ENCODE data around the gene ADAMTS7.
"Not testable (repeated sequence)": the region's sequence is repeated elsewhere in the genome, so short reads cannot be mapped to it uniquely, and the experiment has no call there.

ADAMTS7 gene

DNA sequence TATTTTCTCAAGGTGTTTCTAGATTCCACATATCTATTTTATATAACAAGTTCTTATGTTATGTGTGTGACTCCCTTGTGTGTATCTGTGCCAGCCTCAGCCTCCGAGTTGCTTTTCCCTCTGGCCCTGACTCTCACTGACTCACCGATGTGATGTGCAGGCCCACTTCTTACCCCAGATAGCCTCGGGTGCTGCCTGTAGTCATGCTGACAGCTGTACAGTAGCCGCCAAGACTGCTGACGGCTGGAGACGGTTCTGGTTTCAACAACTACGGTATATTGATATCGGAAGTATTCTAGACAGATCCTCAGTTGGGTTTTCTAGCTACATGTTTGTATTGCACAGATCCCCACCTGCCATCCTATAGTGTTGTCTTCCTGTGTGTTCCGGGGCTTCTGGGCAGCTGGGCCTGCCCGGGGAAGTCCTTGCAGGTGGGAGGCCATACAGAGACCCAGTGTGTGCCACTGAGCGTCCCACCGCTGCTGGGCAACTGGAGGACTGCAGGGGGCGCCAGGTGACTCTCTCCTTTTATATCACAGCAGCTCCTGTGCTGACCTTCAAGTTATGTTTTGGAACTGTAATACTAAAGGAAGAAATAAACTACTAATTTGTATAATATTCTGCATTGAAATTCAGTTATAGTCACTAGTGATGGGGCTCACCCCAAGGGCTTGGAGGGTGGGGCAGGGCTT lies 55.2 kb downstream of the ADAMTS7 start:
- not testable (repeated sequence) for DNase-seq (ENCODE audit: low read depth in 1 of 2, low spot score in 1 of 2)

DNA sequence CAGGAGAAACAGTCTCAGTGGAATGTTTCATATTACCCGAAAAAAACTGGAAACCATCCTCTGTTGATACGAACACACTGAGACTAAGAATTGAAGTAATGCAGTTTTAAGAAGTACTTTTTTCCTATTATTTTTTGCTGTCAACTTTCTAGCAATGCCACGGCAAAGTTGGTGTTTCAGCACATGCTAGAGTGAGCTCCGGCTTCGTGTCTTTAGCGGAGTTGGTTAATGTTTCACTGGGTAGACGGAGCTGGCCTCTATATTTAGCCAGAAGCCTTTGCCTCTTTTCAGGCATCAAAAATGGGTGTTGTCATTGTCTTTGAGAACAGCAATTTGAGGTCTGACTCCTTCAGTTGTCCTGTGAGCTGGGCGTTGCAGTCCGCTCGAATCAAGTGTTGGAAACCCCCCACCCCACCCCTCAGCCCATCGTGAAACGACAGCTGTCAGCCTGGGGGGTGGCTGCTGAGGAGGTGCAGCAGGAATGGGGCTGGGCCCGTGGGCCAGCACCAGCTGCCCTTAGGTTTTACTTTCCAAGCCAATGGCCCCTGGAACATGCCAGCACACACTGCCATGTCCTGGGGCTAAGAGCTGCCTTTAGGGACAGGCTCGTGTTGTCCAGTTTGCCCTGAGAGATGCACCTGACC lies 56.5 kb downstream of the ADAMTS7 start:
- not testable (repeated sequence) for DNase-seq (ENCODE audit: low read depth in 1 of 2, low spot score in 1 of 2)

DNA sequence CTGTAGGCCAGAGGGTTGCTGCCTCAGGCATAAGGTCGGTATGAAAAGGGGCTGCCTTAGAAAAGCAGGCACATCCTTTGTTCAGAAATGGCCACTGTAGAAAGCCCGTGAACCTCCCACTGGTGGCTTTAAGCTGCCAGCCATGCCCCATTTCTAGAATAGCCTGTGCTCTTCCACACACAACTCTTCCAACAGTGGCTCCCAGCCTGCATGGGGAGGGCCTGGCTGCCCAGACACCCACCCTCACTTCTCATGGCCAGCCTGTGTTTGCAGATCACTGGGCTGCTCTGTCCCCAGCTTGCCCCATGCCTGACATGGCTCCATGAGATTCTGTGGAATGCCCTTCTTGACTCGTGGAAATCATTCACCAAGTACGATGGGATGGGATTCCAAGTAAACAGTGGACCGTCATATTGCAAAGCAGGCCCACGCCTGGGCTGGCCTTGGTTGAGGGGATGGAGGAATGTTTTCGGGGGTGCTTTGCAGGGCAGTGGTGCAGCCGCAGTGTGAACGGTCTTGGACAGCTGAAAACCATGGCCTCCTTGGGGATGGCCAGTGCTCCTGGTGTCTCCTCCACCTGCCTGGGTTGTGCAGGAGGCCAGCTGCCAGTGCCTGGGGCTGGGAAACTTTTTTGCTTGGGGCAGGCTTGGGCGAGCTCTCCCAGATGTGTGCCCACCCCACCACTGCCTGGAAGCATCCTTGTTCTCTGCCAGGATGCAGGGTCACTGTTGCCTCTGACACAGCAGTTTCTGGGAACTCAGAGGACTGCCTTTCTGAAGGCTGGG lies 57.3 kb downstream of the ADAMTS7 start:
- DNase-seq (ENCODE audit: low read depth in 1 of 2, low spot score in 1 of 2) = not testable (repeated sequence)

DNA sequence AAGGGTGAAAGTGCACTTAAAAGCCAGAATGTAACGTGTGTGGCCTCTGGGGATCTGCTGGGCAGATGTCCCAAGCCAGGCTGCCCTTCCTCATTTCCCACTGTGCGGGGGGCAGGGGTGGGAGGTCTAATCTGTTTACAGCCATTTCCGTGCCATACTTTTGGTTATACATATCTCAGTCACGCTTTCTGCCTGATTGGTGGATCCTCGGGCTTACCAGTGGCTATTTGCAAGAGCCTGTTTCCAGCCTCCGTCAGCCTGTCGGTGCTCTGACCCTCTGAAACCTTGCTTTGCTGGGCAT lies 58.0 kb downstream of the ADAMTS7 start:
- DNase-seq (ENCODE audit: low read depth in 1 of 2, low spot score in 1 of 2) = not testable (repeated sequence)

DNA sequence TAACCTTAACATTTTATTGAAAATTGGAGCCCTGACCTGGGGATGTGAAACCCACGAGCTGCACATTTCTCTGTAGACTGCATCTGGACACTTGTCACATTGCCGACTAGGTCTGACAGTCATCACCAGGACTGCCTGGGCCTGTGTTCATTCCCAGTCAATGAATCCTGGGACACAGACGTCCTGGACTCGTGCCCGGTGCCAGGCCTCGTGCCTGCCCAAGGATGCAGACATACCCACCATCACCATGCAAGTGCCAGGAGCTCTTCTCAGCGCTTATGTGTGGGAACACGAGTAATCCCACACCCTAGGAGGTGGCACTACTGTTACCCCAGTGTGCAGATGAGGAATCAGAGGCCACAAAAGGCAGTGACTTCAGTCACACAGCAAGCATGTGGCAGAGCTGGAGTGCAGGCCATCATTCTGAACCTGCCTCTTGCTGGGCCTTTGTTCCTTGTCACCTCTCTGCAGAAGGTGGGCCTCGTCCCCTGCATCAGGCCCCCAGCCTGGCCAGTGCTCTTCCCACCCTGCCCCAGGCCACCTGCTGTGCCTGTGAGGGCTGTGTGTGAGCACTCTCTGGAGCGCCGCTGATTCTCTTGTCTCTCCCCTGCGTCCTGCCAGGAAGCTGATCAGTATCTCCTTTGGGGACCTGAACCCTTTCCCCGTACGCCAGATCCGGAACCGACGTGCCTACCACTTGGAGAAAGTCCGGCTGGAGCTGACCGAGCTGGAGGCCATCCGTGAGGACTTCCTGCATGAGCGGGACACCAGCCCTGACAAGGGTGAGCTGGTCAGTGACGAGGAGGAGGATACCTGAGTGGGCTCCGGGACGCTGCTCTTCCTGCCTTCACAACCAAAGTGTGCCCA lies 58.5 kb downstream of the ADAMTS7 start:
- no peak for DNase-seq (ENCODE audit: low read depth in 1 of 2, low spot score in 1 of 2)

DNA sequence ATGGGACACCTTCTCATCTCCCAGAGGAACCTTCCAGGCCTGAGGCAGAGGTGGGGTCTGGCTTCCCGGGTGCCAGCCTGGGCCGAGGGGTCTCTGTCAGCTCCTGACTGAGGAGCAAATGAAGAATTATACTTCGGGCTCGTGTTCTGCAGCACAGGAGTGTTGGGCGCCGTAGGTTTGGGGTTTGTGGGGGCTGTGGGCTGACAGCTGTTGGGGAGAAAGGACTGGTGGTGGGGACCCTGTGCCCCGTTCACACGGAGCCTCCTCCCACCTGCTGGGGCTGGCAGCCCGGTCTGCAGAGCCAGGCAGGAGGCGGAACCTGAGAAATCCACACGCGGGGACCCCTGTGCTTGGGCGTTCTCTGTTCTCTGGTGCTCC lies 59.7 kb downstream of the ADAMTS7 start:
- DNase-seq (ENCODE audit: low read depth in 1 of 2, low spot score in 1 of 2) = no peak

DNA sequence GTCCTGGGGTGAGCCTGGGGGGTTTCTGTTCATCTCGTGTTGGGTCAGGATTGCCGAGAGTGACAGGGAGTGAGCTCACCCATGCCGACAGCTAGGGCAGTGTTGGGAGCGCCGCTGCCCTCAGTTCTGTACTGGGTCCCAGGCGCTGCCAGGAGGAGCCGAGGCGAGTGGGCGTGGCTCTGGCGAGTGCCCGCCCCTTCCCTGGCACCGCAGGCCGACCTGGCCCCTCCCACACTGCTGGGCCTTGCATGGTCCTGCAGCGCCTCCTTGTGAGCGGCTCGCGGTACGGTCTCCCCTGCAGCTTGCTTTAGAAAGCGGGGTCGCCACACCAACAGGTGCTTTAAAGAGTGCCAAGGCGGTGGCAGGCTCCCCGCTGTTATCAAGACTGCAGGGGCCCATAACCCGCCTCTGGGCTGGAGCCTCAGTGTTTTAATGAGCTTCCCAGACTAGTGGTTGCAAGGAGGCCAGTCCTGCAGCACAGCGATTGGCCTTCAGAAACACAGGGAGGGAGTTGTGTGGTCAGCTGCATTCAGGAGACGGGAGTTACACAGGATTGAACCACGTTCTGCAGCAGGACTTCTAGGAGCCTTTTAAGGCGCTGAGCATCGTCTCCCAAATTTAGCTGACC lies 60.2 kb downstream of the ADAMTS7 start:
- peak; percentile 82 to 87 for DNase-seq (ENCODE audit: low read depth in 1 of 2, low spot score in 1 of 2)

DNA sequence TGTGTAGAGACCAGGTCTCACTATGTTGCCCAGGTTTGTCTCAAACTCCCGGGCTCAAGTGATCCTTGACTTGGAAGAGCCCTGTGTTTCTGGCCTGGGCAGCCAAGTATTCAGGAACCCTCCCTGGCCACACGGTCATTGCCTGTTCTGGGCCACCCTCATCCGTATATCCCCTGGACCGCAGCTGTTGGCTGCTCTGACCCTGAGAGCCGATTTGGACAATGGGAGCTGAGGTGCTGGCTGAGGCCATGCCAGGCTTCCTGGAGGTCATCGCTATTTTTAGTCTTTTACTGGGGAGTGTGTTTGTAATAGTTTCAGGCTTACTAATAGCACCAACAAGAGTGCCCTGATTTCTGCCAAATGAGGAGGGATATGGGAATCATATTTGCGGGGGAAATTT lies 60.7 kb downstream of the ADAMTS7 start:
- no peak for DNase-seq (ENCODE audit: low read depth in 1 of 2, low spot score in 1 of 2)

DNA sequence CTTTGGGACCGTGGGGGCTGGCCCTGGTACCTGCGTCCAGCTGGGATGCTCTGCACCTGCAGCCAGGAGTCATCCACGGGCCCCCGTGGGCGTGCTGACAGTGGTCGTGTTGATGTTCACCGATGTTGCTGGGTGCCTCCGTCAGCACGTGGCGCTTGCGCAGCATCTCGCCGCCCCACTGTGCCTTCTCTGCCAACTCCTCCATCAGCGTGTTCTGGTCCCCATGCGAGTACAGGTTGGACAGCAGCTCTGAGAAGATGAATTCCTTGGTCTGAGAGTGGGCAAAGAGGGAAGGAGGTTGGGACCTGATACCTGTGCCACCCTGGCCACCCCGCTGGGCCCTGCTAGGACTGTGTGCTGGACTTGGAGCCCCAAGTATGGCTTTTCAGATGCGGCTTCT lies 61.4 kb downstream of the ADAMTS7 start:
- DNase-seq (ENCODE audit: low read depth in 1 of 2, low spot score in 1 of 2) = no peak

DNA sequence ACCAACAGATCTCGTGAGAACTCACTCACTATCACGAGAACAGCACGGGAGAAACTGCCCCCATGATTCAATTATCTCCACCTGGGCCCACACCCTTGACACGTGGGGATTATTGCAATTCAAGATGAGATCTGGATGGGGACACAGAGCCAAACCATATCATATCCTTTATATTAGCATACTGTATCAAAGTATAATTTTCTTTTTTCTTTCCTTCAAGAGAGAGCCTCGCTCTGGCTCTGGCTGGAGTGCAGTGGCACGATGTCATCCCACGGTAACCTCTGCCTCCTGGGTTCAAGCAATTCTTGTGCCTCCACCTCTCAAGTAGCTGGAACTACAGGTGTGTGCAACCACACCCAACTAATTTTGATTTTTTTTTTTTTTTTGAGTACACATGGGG lies 63.4 kb downstream of the ADAMTS7 start:
- DNase-seq (ENCODE audit: low read depth in 1 of 2, low spot score in 1 of 2) = not testable (repeated sequence)

DNA sequence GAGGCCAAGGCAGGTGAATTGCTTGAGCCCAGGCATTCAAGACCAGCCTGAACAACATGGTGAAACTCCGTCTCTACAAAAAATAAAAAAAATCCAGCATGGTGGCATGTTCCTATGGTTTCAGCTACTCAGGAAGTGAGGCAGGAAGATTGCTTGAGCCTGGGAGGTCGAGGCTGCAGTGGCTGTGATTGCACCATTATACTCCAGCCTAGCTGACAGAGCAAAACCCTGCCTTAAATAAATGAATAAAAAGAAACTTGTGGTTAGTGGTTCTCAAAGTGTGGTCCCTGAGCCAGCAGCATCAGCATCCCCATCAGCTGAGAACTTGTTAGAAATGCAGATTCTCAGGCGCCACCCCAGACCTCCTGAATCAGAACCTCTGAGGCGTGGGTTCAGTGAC lies 69.6 kb downstream of the ADAMTS7 start:
- not testable (repeated sequence) for DNase-seq (ENCODE audit: low read depth in 1 of 2, low spot score in 1 of 2)

DNA sequence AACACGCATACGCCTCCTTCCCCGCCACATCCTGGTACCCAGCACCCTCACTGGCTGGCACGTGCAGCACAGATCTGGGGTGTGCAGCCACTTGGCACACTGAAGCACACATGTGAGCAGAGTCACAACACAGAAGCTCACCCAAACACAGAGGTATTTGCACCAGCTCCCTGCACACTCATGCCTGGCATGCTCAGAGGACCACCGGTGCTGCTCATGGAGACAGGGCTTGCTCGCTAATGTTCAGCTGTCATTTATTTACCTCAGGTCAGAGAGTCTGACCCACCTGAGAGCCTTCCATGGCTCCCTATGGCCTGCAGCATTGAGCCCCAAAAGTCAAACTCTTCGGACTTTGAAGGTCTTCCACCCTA lies 70.4 kb downstream of the ADAMTS7 start:
- DNase-seq (ENCODE audit: low read depth in 1 of 2, low spot score in 1 of 2) = no peak

DNA sequence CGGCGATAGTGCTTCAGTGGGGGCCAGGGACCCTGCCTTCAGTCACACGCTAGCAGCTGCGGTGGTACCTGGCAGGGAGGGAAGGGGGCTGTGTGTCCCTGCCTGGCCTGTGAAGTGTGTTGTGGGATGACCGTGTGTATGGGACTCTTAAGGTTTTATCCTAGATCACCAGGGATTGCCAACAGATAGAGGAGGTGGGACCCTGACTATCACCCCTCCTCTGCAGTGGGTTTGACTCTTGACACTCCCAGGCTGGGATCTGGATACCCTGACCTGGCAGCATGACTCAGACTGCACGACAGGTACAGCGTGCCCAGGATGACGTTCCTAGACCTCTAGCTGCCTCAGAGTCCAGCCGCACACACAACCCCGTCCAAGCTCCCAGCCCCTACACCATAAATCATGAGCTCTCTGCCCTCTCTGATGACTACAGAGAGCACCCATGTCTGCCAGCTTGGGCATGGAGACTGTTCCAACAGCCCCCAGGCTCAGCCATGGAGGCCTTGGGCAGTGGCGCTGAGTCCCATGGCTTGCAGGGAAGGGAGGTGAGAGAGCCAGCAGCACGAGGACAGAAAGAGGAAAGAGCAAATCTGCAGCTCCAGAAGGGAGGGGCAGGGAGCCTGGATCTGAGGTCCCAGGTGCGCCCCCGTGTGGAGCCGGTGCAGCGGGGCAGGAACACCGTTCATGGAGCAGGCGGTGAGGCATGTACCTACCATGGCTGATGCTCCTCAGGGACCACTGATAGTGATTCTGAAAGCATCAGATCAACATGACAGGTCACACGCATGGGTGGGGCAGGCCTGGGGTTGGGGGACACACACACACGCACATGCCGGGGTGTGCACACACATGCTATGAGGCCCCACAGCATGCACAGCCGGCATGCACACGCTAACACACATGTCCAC lies 71.0 kb downstream of the ADAMTS7 start:
- DNase-seq (ENCODE audit: low read depth in 1 of 2, low spot score in 1 of 2) = peak in 1 of 2 donors; percentile 44

DNA sequence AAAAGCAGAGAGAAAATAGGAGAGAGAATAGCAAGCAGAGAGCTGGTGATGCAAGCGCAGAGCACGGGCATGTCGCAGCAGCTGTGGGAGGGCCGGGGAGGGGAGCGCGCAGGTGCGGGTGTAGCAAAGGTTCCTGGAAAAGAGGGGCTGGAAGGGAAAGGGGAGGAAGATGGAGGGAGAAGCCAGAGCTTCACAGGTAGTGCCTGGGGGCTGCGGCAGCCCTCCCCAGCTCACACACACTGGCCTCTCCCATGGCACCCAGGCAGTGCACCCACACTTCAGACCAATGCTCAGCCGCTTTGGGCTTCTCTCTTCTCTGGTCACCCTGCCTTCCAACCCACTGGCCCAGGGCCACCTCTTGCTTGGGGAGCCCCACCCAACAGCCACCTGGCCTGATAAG lies 72.1 kb downstream of the ADAMTS7 start:
- DNase-seq (ENCODE audit: low read depth in 1 of 2, low spot score in 1 of 2) = no peak

DNA sequence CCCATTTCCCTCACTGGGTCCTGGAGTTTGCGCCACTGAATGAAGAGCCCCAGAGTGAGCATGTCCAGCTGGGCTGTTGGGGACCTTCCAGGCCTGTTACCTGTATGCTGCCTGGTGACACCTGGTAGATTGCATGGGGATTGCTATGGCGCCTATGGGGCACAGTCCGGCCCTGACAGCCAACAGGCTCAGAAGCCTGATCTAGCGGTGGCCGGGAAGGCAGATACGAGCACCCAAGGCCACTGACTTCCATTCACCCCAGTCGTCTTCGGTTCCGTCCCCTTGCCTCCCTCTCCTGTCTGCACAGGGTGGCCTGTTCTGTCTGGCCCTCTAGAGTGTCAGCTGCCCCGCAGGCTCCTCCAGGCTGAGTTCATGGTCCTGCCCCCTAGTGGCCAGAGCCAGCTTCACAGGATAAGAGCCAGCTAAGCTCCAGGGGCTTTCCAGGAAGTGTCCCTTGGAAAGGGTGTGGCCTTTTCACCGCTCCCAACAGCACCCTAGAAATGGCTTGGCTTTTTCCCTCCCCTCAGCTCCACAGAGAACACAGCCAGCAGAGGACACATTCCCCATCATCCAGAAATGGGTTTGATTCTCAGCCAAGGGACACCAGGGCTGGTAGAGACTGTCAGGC lies 73.2 kb downstream of the ADAMTS7 start:
- DNase-seq (ENCODE audit: low read depth in 1 of 2, low spot score in 1 of 2) = not testable (repeated sequence)

DNA sequence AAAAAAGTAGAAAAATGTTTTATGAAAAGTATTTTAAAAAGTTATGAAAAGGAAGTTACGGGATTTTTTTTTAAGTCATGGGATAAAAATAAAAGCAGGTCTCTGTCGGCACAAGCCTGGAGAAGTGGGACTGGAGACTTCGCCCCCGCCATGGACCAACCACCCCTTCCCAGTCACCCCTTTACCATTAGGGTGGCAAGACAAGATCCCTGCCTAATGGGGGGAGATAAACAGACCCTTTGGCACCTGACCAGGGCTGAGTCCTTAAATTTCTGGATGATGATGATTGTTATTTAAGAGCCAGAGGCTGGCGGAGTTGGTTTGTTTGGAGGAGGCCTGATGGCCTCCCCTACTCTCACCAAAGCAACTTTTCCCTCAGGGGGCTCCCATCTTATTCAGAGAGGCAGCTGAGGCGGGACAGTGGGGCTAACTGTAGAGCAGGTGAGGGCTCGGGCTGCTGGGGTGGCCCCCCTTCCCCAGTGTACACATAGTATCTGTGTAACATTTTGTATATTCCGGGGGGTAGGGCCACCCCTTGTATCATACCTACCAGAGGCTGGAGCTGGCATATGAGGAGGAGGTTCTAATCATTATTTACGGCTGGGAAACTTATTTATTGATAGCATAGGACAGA lies 74.0 kb downstream of the ADAMTS7 start:
- no peak for DNase-seq (ENCODE audit: low read depth in 1 of 2, low spot score in 1 of 2)

DNA sequence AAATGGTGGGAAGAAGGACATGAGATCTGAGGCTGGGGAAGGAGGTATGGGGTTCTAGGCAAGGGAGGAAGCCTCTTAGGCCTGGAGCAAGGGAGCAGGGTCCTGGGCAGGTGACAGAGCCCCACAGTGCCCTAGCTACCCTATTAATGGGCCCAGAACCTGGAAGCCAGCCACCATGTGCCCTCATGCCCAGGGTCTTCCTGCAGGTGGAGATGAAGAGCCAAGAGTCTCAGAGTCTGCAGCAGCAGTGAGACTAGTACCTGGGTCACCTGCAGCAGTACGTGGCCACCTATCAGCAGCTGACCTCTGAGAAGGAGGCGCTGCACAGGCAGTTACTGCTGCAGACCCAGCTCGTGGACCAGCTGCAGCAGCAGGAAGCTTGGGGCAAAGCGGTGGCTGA lies 75.0 kb downstream of the ADAMTS7 start:
- DNase-seq (ENCODE audit: low read depth in 1 of 2, low spot score in 1 of 2) = not testable (repeated sequence)

DNA sequence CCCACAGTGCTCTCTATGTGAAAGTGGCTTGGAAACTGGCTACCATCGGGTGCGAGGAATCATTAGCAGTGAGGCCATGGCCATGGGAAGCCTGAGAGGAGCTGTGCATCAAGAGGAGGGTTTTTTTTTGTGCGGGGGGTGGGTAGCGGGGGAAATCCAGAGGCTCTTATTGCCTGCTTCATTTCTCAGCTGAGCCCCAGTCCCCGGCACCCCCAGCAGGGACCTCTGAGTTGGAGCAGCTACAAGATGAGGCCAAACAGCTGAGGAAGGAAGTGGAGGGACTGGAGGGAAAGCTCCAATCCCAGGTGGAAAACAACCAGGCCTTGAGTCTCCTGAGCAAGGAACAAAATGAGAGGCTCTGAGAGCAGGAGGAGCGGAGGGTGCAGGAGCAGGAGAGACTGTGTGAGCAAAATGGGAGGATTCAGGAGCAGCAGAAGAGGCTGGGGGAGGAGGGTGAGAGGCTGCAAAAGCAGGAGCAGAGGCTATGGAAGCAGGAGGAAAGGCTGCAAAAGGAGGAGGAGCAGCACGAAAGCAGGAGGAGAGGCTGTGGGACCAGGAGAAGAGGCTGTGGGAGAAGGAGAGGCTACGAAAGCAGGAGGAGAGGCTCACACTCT lies 76.7 kb downstream of the ADAMTS7 start:
- DNase-seq (ENCODE audit: low read depth in 1 of 2, low spot score in 1 of 2) = no peak

DNA sequence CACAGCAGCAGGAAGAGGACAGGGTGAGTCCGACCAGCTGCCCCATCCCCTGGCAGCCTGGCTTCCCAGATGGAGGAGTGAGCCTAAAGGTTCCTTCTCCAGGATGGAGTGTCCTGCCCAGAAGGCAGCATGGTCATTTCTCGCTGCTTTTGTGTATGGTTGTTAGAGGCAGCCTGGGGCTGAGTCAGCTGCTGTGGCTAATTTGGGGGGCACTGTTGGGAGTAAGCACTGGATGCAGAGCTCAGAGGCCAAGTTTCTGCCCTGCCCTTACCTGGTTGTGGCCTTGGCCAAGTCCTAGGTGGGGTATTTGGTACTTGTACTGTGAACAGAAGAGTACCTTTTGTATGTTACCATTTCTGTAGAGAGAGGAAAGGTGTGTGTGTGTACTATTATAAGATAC lies 78.6 kb downstream of the ADAMTS7 start:
- DNase-seq (ENCODE audit: low read depth in 1 of 2, low spot score in 1 of 2) = no peak

Measured in stimulated activated CD4-positive, alpha-beta T cell treated with anti-CD3 and anti-CD28 coated beads, Interleukin-15, amount 100 ng/mL, for 1 hour (primary cell).